ENCODE measurements around the gene PHF5A.

PHF5A gene

GRCh38 chr22:41491374-41492100 is 23.0 kb upstream of the PHF5A start:
- intact Hi-C loops (cut with DNase I), result no loop called here
- no peak for DNase-seq

- intact Hi-C loops (cut with DNase I), result no loop called here
- DNase-seq, result no peak
Observed at GRCh38 chr22:41488596-41489385, 20.3 kb upstream of the PHF5A start.

DNA sequence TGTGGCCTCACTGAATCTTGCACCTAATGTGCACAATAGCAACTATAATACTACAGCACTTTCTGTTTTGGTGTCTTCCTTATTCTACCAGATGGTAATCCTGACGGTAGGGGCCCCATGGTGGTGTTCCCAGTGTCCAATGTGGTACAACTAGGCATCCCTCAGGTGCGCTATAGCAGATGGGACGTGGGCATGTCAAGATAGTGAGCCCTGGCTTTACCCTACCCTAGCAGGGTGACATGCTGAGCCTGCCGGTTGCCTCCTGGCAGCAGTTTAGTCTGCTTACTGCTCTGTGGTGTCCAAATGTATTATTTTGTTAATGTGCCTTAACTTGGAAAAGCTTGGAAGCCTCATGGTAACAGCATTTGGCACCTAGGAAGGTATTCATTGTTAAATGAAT is 19.6 kb upstream of the PHF5A start:
- intact Hi-C loops (cut with DNase I), result no loop called here
- DNase-seq, result no peak

GRCh38 chr22:41487037-41487935 is 18.8 kb upstream of the PHF5A start:
- DNase-seq, result no peak
- intact Hi-C loops (cut with DNase I), result no loop called here

GRCh38 chr22:41485033-41485432 is 16.5 kb upstream of the PHF5A start:
- DNase-seq, result no peak
- intact Hi-C loops (cut with DNase I), result no loop called here

GRCh38 chr22:41482319-41482935 is 13.9 kb upstream of the PHF5A start:
- no peak for DNase-seq
- intact Hi-C loops (cut with DNase I), result no loop called here

GRCh38 chr22:41481925-41482318 is 13.4 kb upstream of the PHF5A start:
- intact Hi-C loops (cut with DNase I), result no loop called here
- no peak for DNase-seq

DNA sequence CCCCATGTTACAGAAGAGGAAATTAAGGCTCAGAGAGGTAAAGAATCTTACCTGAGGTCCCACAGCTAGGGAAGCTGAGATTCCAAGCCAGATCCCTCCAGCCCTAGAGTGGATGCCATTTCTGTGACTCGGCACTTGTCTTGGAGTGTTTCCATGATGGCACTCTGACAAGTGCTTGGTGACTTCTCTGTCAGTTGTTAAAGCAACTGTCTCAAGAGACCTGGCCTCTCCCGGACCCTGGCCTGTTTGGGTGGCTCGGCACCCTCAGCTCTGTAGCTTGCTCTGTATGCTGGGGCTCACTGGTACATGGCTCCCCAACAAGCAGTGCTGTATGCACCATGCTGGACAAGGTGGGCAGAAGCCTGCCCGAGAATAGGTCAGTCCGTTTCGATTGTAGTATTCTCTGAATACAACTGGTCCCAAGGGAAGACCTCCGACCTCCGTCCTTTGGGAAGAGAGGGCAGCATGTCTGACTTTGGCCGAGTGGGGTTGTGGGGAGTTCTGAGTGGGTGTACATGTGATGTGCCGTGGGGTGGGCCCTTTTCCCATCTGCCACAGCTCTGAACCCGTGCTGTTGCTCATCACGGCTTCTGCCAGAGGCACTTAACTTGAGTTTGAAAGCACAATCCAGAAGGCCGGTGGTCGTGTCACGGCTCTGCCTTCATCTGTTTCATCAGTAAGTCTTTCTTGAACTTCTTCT is 12.8 kb upstream of the PHF5A start:
- intact Hi-C loops (cut with DNase I), result no loop called here
- peak in 29 of 42 donors; percentile 11 to 71 (median 37) for DNase-seq

- intact Hi-C loops (cut with DNase I), result no loop called here
- DNase-seq, result peak in 11 of 42 donors; percentile 9 to 51 (median 23)
Observed at GRCh38 chr22:41480397-41480735, 11.9 kb upstream of the PHF5A start.

DNA sequence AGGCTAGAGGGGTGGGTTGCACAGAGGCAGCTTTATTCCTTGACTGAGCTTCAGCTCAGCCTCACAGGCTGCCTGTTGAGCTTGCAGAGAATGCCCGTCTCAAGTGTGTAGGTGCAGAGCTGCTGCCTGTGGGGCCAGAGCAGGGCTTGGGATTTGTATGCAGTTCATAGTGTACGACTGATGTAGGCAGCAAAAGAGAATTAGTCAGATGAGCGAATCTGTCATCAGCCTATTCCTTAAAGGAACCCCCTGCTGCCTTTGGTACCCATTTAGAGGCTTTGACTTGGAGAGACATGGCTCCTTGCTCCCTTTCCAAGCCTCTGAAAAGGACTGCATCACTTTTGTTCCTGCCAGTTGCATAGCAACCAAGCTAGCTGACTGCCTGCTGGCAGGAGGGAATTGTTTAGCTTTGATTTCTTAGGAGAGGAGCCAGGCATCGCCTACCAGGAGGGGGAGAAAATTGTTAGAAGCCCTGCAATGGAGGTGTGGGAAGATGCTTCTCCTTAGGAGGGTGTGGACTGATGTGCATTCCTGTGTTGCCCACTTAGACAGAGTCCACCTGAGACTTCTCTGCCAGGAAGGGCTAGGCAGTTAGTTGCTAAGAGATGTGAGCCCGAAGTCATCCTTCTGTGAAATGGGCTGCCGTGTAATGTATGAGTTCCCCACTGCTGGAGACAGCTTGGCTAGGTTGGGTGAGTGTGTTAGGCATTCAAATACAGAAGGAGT is 11.3 kb upstream of the PHF5A start:
- peak in 41 of 42 donors; percentile 26 to 92 (median 72) for DNase-seq
- intact Hi-C loops (cut with DNase I), result no loop called here

DNA sequence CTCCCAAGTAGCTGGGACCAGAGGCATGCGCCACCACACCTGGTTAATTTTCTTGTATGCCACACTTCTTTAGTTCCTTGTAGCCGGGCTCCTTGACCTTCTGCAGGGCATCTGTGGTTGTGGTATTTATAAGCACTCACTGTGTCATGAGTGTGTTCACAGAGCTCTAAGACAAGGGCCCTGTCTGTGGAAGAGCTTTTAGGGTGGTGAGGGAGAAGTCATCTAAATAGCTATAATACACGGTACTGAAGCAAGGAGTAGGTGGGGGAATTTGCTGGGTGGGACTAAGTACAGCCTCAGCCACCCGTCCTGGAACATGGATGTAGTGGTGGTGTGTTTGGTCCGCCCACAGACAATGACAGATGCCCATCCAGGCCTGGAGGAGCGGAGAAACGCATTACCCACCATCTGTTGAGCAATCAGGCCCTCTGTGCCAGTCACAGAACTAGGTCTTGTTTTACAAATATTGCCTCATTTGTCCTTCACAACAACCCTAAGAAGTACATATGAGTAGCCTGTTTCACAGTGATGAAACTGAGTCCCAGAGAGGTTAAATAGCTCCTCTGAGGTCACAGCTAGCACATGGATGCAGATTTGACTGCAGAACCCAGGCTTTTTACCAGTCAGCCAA is 10.5 kb upstream of the PHF5A start:
- peak in 6 of 42 donors; percentile 10 to 60 (median 23) for DNase-seq
- intact Hi-C loops (cut with DNase I), result no loop called here

DNA sequence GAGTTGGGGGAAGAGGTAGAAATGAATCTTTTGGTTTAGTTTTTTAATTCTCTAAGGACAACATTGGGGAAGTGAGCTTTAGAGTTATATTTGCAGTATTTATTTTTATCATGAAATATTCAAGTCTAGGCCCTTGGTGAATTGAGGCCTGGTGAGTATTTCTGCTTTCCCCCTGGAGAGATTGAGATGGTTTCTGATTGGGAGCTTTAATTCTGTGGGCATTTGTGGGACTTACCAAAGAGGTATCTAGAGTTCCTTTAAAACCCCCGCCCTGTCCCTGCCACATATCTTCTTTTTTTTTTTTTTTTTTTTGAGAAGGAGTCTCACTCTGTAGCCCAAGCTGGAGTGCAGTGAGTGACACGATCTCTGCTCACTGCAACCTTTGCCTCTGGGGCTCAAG is 10.0 kb upstream of the PHF5A start:
- DNase-seq, result no peak
- intact Hi-C loops (cut with DNase I), result no loop called here

DNA sequence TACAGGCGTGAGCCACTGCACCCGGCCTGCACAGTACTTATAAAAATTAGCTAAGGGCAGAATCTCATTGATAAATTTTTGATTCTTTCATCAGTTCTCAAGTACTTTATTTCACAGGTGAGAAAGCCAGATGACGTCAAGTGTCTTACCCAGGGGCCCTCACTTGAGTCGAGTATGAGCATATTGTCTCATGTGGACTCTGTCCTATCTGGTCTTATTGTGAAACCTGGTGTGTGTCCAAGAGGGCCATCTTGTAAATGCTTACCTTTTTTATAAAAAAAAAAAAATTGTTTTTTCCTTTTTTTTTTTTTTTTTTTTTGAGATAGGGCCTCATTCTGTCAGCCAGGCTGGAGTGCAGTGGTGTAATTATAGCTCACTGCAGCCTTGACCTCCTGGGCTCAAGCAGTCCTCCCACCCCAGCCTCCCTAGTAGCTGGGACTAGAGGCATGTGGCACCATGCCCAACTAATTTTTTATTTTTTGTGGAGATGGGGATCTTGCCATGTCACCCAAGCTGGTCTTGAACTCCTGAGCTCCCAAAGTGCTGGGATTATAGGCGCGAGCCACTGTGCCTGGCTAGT is 6.5 kb upstream of the PHF5A start:
- intact Hi-C loops (cut with DNase I), result no loop called here
- no peak for DNase-seq

GRCh38 chr22:41471568-41471967 is 3.1 kb upstream of the PHF5A start:
- intact Hi-C loops (cut with DNase I), result no loop called here
- DNase-seq, result no peak

DNA sequence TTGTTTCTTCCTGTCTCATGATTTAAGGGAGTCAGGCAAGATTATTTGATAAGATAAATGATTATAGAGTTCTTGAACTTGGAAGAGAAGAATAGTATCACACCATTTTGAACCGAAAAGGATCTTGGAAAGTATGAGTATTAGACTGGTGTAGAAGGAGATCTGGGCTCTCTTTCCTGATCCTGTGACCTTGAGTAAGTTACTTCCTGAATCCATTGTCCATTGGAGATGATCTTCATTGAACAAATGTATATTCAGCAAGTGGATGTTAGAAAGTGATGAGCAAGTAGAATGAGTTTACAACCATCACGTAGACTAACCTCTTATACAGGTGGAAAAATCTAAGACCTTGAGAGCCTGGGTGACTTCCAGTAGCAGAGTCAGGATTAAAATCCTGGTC is 2.4 kb upstream of the PHF5A start:
- intact Hi-C loops (cut with DNase I), result no loop called here

DNA sequence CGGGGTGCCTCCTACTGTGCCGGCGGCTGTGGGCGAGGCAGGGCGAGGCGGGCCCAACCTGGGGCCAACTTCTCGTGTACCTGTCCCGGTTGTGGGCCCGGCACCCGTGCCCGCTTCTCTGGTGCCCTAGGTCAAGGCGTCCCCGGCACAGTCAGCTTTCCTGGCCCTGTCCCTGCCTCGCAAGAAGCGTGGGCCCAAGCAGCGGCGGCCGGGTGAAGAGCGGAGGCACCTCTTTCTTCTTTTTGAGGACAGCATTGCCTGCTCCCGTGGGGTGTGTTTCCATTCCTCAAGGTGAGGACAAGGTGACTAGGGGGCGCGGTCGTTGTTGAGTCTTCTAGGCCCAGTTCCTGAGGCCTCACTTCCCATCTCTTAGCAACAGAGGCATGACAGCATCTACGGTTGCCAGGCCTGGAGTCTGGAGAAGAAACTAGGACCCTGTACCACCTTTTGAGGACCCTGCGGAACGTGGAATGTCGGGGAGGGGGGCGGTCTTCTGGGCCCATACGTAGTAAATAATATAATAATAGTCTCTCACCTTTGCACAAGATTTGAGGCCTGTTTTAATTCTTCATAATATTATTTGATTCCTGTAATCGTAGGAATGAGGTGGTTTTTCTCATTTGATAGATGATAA is 843 bp upstream of the PHF5A start:
- DNase-seq, result peak in 9 of 42 donors; percentile 32 to 71 (median 38)
- intact Hi-C loops (cut with DNase I), result loop anchor here (2.0 kb wide), 1 partner anchor 21 kb away; no protein-coding TSS in a partner anchor

More for the DNA sequence above, 2.4 kb upstream of the PHF5A start:
- no peak for DNase-seq

DNA sequence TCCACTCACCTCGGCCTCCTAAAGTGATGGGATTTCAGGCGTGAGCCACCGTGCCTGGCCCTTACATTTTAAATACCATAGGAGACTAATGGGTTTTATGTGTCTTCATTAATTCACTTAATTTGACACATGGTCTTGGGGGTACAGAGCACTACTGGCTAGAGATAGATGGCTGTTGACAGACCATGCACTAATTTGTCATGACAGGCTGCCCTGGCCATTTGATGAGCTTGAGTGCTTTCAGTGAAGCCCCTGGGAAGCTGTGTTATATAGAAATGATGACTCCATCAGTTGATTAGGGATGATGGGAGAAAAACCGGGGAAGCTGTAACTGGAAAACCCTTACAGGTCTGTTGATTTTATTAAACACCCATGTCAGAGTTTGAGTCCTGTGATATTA is 6.6 kb downstream of the PHF5A start:
- DNase-seq, result no peak
- intact Hi-C loops (cut with DNase I), result no loop called here
